HG03064 (cell line): ENCODE data around the gene SEC61B.

Experiments used
- ATAC-seq: cut with Tn5 transposase; IDR thresholded peaks from one replicate; pipeline ENCODE4 v1.9.1; 2021; ENCODE audit warnings: low read depth; ENCODE audit not compliant: unreplicated experiment

Gene SEC61B

DNA sequence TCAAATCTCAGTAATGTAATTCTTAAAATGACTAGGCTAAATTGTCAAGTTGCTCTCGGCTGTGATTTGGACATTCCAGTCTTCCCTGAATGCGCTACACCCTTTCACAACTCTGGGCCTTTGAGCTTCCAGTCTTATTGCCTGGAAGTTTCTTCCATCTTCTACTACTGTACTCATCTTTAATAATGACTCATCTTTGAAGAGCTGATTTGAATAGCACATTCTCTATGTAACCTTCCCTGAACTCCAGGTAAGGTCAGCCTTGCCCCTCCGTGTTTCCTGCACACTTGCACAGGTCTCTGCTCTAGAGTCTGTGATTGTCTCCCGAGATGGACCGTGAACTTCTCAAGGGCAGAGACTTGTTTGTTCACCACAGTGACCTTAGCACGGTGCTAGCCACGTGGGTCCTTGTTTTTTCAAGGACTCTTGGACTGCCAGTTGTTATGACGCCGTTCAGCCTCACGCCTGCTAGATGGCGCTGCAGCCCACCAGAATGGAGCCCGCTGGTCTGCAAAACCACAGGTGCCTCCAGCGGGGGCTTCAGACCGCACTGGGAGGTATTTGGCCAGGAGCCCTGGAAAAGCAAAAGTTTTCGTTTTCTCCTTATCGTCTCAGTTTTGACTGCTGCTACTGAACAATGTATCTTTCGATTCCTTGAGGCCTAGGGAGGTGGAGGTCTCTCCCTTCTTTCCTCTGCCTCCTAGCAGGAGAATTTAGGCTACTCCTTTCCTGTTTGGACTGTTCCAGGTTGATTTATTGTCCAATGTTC is 44.4 kb downstream of the SEC61B start:
- ATAC-seq = peak; percentile 57

- ATAC-seq = no peak
These were observed 47.3 kb downstream of the SEC61B start for GRCh38 chr9:99269416-99269815.

GRCh38 chr9:99270491-99270890 is 48.4 kb downstream of the SEC61B start:
- no peak for ATAC-seq

GRCh38 chr9:99272836-99273235 is 50.8 kb downstream of the SEC61B start:
- ATAC-seq = no peak

DNA sequence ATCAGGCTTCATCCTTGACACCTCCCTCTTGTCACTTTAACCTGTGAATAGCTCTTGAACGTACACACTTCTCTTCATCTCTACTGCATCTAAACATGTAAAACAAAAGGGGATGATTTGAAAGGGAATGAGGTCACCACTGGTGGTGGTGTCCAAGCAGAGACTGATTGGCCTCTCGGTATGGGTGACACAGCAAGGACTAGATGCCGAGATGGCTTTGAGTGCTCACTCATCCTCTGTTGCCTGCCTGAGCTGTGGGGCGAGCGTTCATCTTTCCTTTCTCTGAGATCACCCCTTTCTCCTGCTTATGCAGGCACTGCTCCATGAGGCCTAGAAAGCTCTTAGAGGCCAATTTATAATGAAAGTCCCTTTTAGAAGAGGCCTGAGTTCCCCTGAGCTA is 51.9 kb downstream of the SEC61B start:
- ATAC-seq = no peak

DNA sequence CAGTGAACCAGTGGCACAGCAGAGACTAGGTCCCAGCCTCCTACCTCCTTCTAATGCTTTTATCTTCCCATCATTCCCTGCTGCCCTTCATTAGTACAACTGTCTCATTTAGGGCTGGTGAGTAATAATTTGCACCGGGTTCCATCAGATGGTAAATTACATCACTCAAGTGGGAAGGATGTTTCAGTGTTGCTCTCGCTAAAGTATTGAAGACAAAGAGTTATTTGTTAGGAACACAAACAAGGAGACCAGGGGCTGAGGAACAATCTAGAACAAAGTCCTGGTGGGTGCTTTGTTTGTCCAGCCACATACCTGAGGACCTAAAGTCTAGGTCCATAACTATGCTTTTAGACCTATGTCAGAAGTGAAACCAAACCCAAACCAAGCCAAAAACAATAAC is 52.4 kb downstream of the SEC61B start:
- ATAC-seq = no peak
